PC-3 (cell line): ENCODE data around the gene UTS2B. TPM values are rescaled to one million over a fixed set of nuclear protein-coding genes. Genes with fewer than 3 reads are reported as not detected.

Source experiments
- ATAC-seq: fragments of 200-7000 bp; cut with Tn5 transposase; 2 replicates; pipeline ENCODE4 v1.9.1; 2020; ENCODE audit warnings: mild to moderate bottlenecking, moderate library complexity
- BruUV-seq: library from RNA; stranded (reverse); fragments of 400-500 nt; replicated peaks from 2 replicates; lab custom pipeline; 2021; lab: Mats Ljungman, UMichigan
- CTCF ChIA-PET: fragments of 300-600 bp; sonication (Branson Sonifier 250); formaldehyde crosslinking; loops from one replicate; lab custom pipeline; 2022; ENCODE audit warnings: antibody characterized with exemption; lab: Charles Lee
- POLR2A ChIA-PET: fragments of 300-600 bp; sonication (Branson Sonifier 250); formaldehyde crosslinking; loops from one replicate; lab custom pipeline; 2022; ENCODE audit warnings: antibody characterized with exemption; ENCODE audit not compliant: unreplicated experiment; lab: Charles Lee
- DNase-seq: peaks from one replicate; pipeline ENCODE4 v3.0.0-alpha.2; 2015
- H2AFZ ChIP-seq: fragments of 300-600 bp; sonication (generic); 2 replicates; pipeline ENCODE4 v1.6.0; 2016; ENCODE audit warnings: antibody characterized with exemption, low read length
- H3F3A ChIP-seq: fragments of 300-600 bp; sonication (generic); one replicate; pipeline ENCODE4 v1.6.0; 2017; ENCODE audit warnings: antibody characterized with exemption, low read length, control low read depth, mild to moderate bottlenecking; ENCODE audit not compliant: unreplicated experiment
- H3K27ac ChIP-seq: fragments of 300-600 bp; sonication (generic); 2 replicates; pipeline ENCODE4 v1.5.1; 2016; ENCODE audit warnings: mild to moderate bottlenecking, low read length
- H3K27me3 ChIP-seq: fragments of 300-600 bp; sonication (generic); 2 replicates; pipeline ENCODE4 v1.6.1; 2016; ENCODE audit warnings: low read length, mixed read lengths
- H3K36me3 ChIP-seq: fragments of 300-600 bp; sonication (generic); 2 replicates; pipeline ENCODE4 v1.6.1; 2016; ENCODE audit warnings: low read depth, mixed run types, low read length, mixed read lengths
- H3K4me1 ChIP-seq: fragments of 300-600 bp; sonication (generic); 2 replicates; pipeline ENCODE4 v1.5.1; 2016; ENCODE audit warnings: low read length; ENCODE audit not compliant: insufficient read depth
- H3K4me2 ChIP-seq: fragments of 300-600 bp; sonication (generic); 2 replicates; pipeline ENCODE4 v1.6.0; 2016; ENCODE audit warnings: low read length
- H3K4me3 ChIP-seq: fragments of 300-600 bp; sonication (generic); 2 replicates; pipeline ENCODE4 v1.5.1; 2016; ENCODE audit warnings: mild to moderate bottlenecking, low read length, mixed read lengths
- H3K79me2 ChIP-seq: fragments of 300-600 bp; sonication (generic); 2 replicates; pipeline ENCODE4 v1.6.1; 2017; ENCODE audit warnings: low read length, mixed read lengths
- H3K9ac ChIP-seq: fragments of 300-600 bp; sonication (generic); 2 replicates; pipeline ENCODE4 v1.6.0; 2016; ENCODE audit warnings: mild to moderate bottlenecking, low read length
- H3K9me2 ChIP-seq: fragments of 300-600 bp; sonication (generic); replicated peaks from 2 replicates; pipeline ENCODE4 v1.6.1; 2016; ENCODE audit warnings: mixed run types, low read length, mixed read lengths
- H3K9me3 ChIP-seq: fragments of 300-600 bp; sonication (generic); 2 replicates; pipeline ENCODE4 v1.6.1; 2016; ENCODE audit warnings: low read length, mixed read lengths
- H4K20me1 ChIP-seq: fragments of 300-600 bp; sonication (generic); 2 replicates; pipeline ENCODE4 v1.6.1; 2016; ENCODE audit warnings: low read length, mixed read lengths
- CTCF ChIP-seq: fragments of 300-600 bp; sonication (generic); conservative IDR thresholded peaks from 2 replicates; pipeline ENCODE4 v1.5.1; 2017; ENCODE audit warnings: antibody characterized with exemption, low read depth, mild to moderate bottlenecking, low read length
- EZH2 ChIP-seq: fragments of 300-600 bp; sonication (generic); IDR thresholded peaks from one replicate; pipeline ENCODE4 v1.6.1; 2017; ENCODE audit warnings: antibody characterized with exemption, mild to moderate bottlenecking, low read length; ENCODE audit not compliant: unreplicated experiment
- EZH2phosphoT487 ChIP-seq: fragments of 300-600 bp; sonication (generic); IDR thresholded peaks from 2 replicates; pipeline ENCODE4 v1.6.1; 2018; ENCODE audit warnings: mild to moderate bottlenecking, antibody characterized with exemption, low read length, borderline replicate concordance
- intact Hi-C: fragments of 100-400 bp; cut with micrococcal nuclease; formaldehyde crosslinking; loops from 2 replicates; pipeline ENCODE4 v1.9.0; 2023
- total RNA-seq: library from RNA; depleted of rRNA; stranded (reverse); fragments of >200 nt; gene quantifications from 2 replicates; pipeline ENCODE4 v1.2.3, GENCODE V29; 2014

The UTS2B gene
- total RNA-seq, 1 experiment from 2014 or later: not detected

GRCh38 chr3:191301017-191301416 lies 29.3 kb downstream of the UTS2B start:
- DNase-seq: no peak

GRCh38 chr3:191300422-191300821 lies 29.9 kb downstream of the UTS2B start:
- Histone ChIP-seq H3F3A (no peaks in the 10 kb centered on the region), H3K9me2 (no peaks in the 10 kb centered on the region), H3K9me3 (no peaks in the 10 kb centered on the region), H3K4me2 (no peak overlapping the region), H3K27me3 (no peaks in the 10 kb centered on the region), H3K36me3 (no peaks in the 10 kb centered on the region), H3K79me2 (no peaks in the 10 kb centered on the region), H3K9ac (no peak overlapping the region), H3K27ac (no peak overlapping the region), H3K4me1 (no peaks in the 10 kb centered on the region), H2AFZ (no peak overlapping the region), H4K20me1 (no peaks in the 10 kb centered on the region), H3K4me3 (no peak overlapping the region)
- ATAC-seq: no peak
- TF ChIP-seq EZH2 (no peak), CTCF (no peak), EZH2phosphoT487 (no peak)
- BruUV-seq: no TSS peak
- ChIA-PET POLR2A (no interaction called here), CTCF (no interaction called here)
- no peak for DNase-seq
- intact Hi-C loops: no loop called here

More at GRCh38 chr3:191301017-191301416, 29.3 kb downstream of the UTS2B start:
- ATAC-seq: no peak
- Histone ChIP-seq H3K79me2 (no peaks in the 10 kb centered on the region), H2AFZ (no peak overlapping the region), H3F3A (no peaks in the 10 kb centered on the region), H3K9me3 (no peaks in the 10 kb centered on the region), H3K4me1 (no peaks in the 10 kb centered on the region), H4K20me1 (no peaks in the 10 kb centered on the region), H3K36me3 (no peaks in the 10 kb centered on the region), H3K9ac (no peak overlapping the region), H3K4me2 (no peak overlapping the region), H3K4me3 (no peak overlapping the region), H3K27ac (no peak overlapping the region), H3K27me3 (no peaks in the 10 kb centered on the region), H3K9me2 (no peaks in the 10 kb centered on the region)
- BruUV-seq: no TSS peak
- POLR2A ChIA-PET: no interaction called here
- CTCF ChIA-PET: no interaction called here
- no peak for TF ChIP-seq CTCF
- TF ChIP-seq EZH2phosphoT487: no peak
- TF ChIP-seq EZH2: no peak
- intact Hi-C loops: no loop called here

GRCh38 chr3:191298846-191299245 lies 31.5 kb downstream of the UTS2B start:
- H3K4me3 ChIP-seq: no peak overlapping the region
- DNase-seq: no peak
- no TSS peak for BruUV-seq
- no peaks in the 10 kb centered on the region for H4K20me1 ChIP-seq
- no peaks in the 10 kb centered on the region for H3K9me3 ChIP-seq
- no peaks in the 10 kb centered on the region for H3K79me2 ChIP-seq
- H3K4me2 ChIP-seq: no peak overlapping the region
- H3K36me3 ChIP-seq: no peaks in the 10 kb centered on the region
- POLR2A ChIA-PET: no interaction called here
- no peak overlapping the region for H2AFZ ChIP-seq
- no peaks in the 10 kb centered on the region for H3K9me2 ChIP-seq
- intact Hi-C loops: no loop called here
- no peak for ATAC-seq
- CTCF ChIA-PET: no interaction called here
- no peak overlapping the region for H3K27ac ChIP-seq
- no peak overlapping the region for H3K9ac ChIP-seq
- H3K4me1 ChIP-seq: no peaks in the 10 kb centered on the region
- H3K27me3 ChIP-seq: no peaks in the 10 kb centered on the region
- H3F3A ChIP-seq: no peaks in the 10 kb centered on the region
- no peak for TF ChIP-seq EZH2phosphoT487
